Gastroesophageal sphincter (tissue), 4 donors: ENCODE measurements around the gene UTP3. TPM values are rescaled to one million over a fixed set of nuclear protein-coding genes. Genes with fewer than 3 reads are reported as not detected.

ENCODE experiments used
- ATAC-seq: fragments of 150-250 bp; one replicate; pipeline ENCODE4 v1.9.1; 2016; ENCODE audit warnings: mild to moderate bottlenecking, moderate library complexity
- H3K27ac ChIP-seq, 4 donors: fragments of 200-600 bp; sonication (generic) in 3 of 4; 1 replicate in 3 of 4; 2 replicates in 1 of 4; pipeline ENCODE4 v1.5.1; 2016 to 2019
- H3K27me3 ChIP-seq: fragments of 200-600 bp; sonication (generic); one replicate; pipeline ENCODE4 v1.5.1; 2019
- H3K36me3 ChIP-seq, 2 donors: fragments of 200-600 bp; sonication (generic); one replicate each; pipeline ENCODE4 v1.5.1; 2019; ENCODE audit warnings: control low read depth in 1 of 2
- H3K4me1 ChIP-seq, 3 donors: fragments of 200-600 bp; sonication (generic); 1 replicate in 2 of 3; 2 replicates in 1 of 3; pipeline ENCODE4 v1.5.1; 2016 to 2019; ENCODE audit warnings: control low read depth in 2 of 3
- H3K4me3 ChIP-seq, 2 donors: fragments of 200-600 bp; sonication (generic); one replicate each; pipeline ENCODE4 v1.5.1; 2019; ENCODE audit warnings: mild to moderate bottlenecking in 1 of 2, moderate library complexity in 1 of 2
- H3K9me3 ChIP-seq, 3 donors: fragments of 200-600 bp; sonication (generic); one replicate each; pipeline ENCODE4 v1.5.1; 2017 to 2019; ENCODE audit warnings: control low read depth in 2 of 3
- EP300 ChIP-seq: sonication (generic); formaldehyde crosslinking; IDR thresholded peaks from one replicate; pipeline ENCODE4 v1.6.1; 2017; ENCODE audit warnings: antibody characterized with exemption, mild to moderate bottlenecking
- POLR2A ChIP-seq, 2 donors: fragments of 450-650 bp; IDR thresholded peaks; one replicate each; pipeline ENCODE4 v1.6.1; 2017; ENCODE audit warnings: antibody characterized with exemption in 2 of 2, mild to moderate bottlenecking in 2 of 2, moderate library complexity in 1 of 2
- POLR2AphosphoS5 ChIP-seq: sonication (generic); formaldehyde crosslinking; IDR thresholded peaks from one replicate; pipeline ENCODE4 v1.6.1; 2017; ENCODE audit warnings: antibody characterized with exemption
- WGBS, 2 donors: methylation state at CpG; one replicate each; pipeline ENCODE4 v1.1.5; 2018; ENCODE audit warnings: low coverage in 1 of 2; 5-methylcytosine and 5-hydroxymethylcytosine counted together
- total RNA-seq, 4 donors: library from RNA; depleted of rRNA; stranded (reverse); fragments of >200 nt; gene quantifications; one replicate each; pipeline ENCODE4 v1.1.0, GENCODE V29; 2016
- TF ChIP-seq, protein P1 (sequence below), 4 experiments: fragments of 200-600 bp in 2 of 4; fragments of 450-650 bp in 2 of 4; sonication (generic) in 1 of 4; IDR thresholded peaks; one replicate each; pipeline ENCODE4 v1.5.1; 2017 to 2019; ENCODE audit warnings: antibody characterized with exemption in 4 of 4, mild to moderate bottlenecking in 2 of 4, moderate library complexity in 2 of 4

The UTP3 gene
- total RNA-seq, 4 donors from 2014 or later, result 20.9 to 30.8 (median 24.0) TPM

DNA sequence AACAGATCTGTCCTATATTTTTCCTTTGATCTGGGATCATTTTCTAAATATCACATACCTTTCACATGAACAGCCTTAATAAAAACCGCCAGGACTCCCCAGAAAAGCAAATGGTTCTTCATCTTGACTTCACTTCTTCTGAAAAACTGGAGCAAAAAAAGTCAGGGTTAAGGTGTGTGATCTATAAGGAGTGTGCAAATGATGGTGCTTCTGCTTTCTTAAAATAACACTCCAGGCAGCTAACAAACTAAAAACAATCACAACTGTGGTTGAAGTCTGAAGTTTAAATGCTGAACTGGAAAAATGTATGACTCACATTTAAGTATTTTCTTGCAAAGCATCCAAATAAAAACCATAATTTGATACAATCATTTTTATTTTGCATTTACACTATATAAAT lies 22.0 kb upstream of the UTP3 start, which contains the start of gene JCHAIN:
TSS of gene JCHAIN (minus strand) at position 140 of the 400 bp plus-strand sequence. CDS start at position 122, 18 bp downstream.
- H3K9me3 ChIP-seq, result no peaks in the 10 kb centered on the region
- no peak for ATAC-seq
- H3K4me3 ChIP-seq, result no peak within 1 kb of the TSS
- TF ChIP-seq, protein P1, sequence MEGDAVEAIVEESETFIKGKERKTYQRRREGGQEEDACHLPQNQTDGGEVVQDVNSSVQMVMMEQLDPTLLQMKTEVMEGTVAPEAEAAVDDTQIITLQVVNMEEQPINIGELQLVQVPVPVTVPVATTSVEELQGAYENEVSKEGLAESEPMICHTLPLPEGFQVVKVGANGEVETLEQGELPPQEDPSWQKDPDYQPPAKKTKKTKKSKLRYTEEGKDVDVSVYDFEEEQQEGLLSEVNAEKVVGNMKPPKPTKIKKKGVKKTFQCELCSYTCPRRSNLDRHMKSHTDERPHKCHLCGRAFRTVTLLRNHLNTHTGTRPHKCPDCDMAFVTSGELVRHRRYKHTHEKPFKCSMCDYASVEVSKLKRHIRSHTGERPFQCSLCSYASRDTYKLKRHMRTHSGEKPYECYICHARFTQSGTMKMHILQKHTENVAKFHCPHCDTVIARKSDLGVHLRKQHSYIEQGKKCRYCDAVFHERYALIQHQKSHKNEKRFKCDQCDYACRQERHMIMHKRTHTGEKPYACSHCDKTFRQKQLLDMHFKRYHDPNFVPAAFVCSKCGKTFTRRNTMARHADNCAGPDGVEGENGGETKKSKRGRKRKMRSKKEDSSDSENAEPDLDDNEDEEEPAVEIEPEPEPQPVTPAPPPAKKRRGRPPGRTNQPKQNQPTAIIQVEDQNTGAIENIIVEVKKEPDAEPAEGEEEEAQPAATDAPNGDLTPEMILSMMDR (IDR thresholded peaks at IDR 0.05), result no peak
- no peaks in the 10 kb centered on the region for H3K27me3 ChIP-seq
- H3K27ac ChIP-seq, result no peak within 1 kb of the TSS
- H3K4me1 ChIP-seq, result no peaks in the 10 kb centered on the region
- H3K36me3 ChIP-seq, result no peaks in the 10 kb centered on the region
- WGBS, 2 donors, result 90% methylated on average over 1 of the region's 1 CpG; no CpG with 5 or more reads in 1 of the 2 donors

DNA sequence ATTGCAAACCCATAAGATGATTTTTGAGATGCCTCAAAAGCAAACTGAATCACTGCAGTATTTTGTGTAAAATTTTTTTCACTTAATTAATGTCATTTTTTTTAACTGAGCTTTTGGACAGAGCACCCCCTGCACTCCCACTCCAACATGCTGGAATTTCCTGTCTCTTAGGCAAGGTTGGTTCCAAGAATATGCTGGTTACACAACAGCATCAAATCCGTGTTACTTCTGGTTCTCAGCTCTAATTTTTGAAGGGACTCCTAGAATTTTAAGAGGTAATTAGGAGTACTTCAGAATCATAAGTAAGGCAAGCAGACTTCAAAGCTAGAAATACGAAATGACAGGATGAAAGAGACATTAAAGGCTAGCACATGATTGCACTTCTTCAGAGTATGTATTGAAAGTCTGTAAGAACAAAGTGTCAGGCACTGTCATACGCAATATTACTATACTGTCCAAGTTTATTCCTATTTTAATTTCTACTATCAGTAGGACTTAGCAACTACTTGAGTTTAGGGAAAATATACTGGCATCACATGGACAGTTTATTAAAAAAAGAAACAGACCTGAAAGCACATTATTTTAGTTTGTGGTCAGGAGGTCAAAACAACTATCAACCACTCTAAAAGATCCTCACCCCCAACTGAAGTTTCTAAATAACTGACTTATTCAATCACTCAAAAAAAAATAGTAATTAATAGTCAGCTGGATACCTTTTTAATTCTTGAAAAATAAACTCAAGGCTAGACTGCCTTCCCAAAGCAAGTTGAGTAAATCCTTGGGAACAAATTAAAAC lies 20.4 kb upstream of the UTP3 start:
- Histone ChIP-seq H3K27me3 (no peaks in the 10 kb centered on the region), H3K4me1 (no peaks in the 10 kb centered on the region), H3K9me3 (no peaks in the 10 kb centered on the region), H3K4me3 (no peak overlapping the region), H3K27ac (no peak overlapping the region), H3K36me3 (no peaks in the 10 kb centered on the region)
- no peak for ATAC-seq
- 41 to 56% methylated on average over 3 of the region's 3 CpGs for WGBS, 2 donors
- TF ChIP-seq POLR2A (IDR thresholded peaks at IDR 0.05), result no peak
- TF ChIP-seq POLR2AphosphoS5, result no peak
- TF ChIP-seq EP300, result no peak
- TF ChIP-seq, protein P1 (IDR thresholded peaks at IDR 0.05), result no peak

DNA sequence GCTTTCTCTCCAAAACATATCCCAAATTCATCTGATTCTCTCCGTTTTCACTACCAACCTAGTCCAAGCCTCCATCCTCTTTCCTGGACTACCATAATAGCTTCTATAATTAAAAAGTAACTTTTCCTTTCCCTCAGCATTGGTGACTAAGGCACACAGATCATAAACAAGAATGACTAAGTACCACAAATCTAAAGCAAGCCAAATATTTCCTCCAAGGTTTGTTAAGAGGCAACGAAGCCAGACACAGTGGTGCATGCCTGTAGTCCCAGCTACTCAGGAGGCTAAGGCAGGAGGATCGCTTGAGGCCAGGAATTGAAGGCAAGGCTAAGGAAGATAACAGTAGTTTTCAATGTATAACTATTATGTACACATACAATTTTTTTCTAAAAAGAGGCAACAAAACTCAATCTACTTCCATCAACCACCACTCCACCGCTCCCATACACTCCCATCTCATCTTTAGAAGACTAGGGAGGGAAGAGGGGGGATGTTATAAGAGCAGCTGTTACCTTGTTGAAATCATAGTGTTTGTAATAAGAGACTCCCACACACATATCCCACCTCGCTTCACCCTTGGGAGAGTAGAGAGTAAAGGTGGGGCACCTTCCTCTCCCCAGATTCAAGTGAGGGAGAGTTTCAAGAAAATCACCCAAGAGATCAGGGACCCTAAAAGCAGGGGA lies 17.9 kb upstream of the UTP3 start:
- H3K27ac ChIP-seq, result no peak overlapping the region
- no peaks in the 10 kb centered on the region for H3K9me3 ChIP-seq
- H3K4me1 ChIP-seq, result no peaks in the 10 kb centered on the region
- no peak for ATAC-seq
- no peaks in the 10 kb centered on the region for H3K27me3 ChIP-seq
- TF ChIP-seq, protein P1 (IDR thresholded peaks at IDR 0.05), result no peak
- no peak for TF ChIP-seq POLR2AphosphoS5
- no peak for TF ChIP-seq POLR2A (IDR thresholded peaks at IDR 0.05)
- no peak for TF ChIP-seq EP300
- 72 to 83% methylated on average over 4 to 5 of the region's 5 CpGs for WGBS, 2 donors
- no peaks in the 10 kb centered on the region for H3K36me3 ChIP-seq
- H3K4me3 ChIP-seq, result no peak overlapping the region

DNA sequence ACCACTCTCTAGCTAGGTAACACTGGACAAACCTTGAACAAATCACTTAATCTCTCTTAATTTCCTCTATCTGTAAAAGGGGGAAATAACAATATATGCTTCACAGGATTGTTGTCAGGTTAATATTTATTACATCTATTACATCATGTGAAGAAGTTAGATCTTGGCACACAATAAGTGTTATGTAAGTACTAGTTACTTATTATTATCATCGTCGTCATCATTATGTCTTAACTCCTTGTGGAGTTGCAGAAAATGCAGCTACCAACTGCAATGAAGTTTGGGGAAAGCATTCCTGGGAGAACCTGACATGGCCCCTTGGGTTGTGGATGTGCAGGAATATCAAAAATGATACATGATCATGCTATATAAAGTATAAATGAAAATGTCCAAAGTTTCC lies 17.2 kb upstream of the UTP3 start:
- TF ChIP-seq POLR2AphosphoS5 (no peak), POLR2A (IDR thresholded peaks at IDR 0.05) (no peak), EP300 (no peak)
- TF ChIP-seq, protein P1 (IDR thresholded peaks at IDR 0.05), result no peak
- no peak for ATAC-seq
- Histone ChIP-seq H3K4me3 (no peak overlapping the region), H3K36me3 (no peaks in the 10 kb centered on the region), H3K4me1 (no peaks in the 10 kb centered on the region), H3K27me3 (no peaks in the 10 kb centered on the region), H3K9me3 (no peaks in the 10 kb centered on the region), H3K27ac (no peak overlapping the region)
- WGBS, 2 donors, result 49 to 57% methylated on average over 2 of the region's 2 CpGs

DNA sequence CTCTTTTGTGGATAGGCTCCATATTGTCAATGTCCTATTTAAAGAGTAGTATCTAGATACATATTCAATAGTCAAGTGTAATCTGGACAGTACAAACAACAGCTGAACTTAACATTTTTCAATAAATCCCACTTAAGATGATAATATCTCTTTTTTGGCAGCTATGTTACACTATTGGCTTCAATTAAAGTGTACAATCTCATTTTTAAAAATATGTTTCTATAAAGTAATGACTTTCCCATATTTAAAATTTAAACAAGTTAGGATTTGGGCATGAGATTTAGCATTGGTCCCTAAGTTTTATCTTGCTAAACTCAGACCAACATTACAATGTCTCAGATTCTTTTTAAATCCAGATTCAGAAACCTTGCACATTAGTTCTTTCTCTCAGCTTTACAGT lies 14.1 kb upstream of the UTP3 start:
- Histone ChIP-seq H3K4me1 (no peaks in the 10 kb centered on the region), H3K4me3 (no peak overlapping the region), H3K36me3 (no peaks in the 10 kb centered on the region), H3K27me3 (no peaks in the 10 kb centered on the region), H3K27ac (no peak overlapping the region), H3K9me3 (no peaks in the 10 kb centered on the region)
- TF ChIP-seq POLR2A (IDR thresholded peaks at IDR 0.05) (no peak), POLR2AphosphoS5 (no peak), EP300 (no peak)
- TF ChIP-seq, protein P1 (IDR thresholded peaks at IDR 0.05), result no peak
- ATAC-seq, result no peak
